T follicular helper cell (primary cell): ENCODE data around the gene MLN.

ENCODE experiments used
- DNase-seq: peaks from one replicate; pipeline ENCODE4 v3.0.0-alpha.2; 2020; ENCODE audit warnings: low read depth

Gene MLN

GRCh38 chr6:33813990-33814985, 10.5 kb upstream of the MLN start:
- no peak for DNase-seq

GRCh38 chr6:33813246-33813904, 9.6 kb upstream of the MLN start:
- no peak for DNase-seq

GRCh38 chr6:33812669-33813068, 8.9 kb upstream of the MLN start:
- DNase-seq, result no peak

GRCh38 chr6:33809594-33809993, 5.8 kb upstream of the MLN start:
- DNase-seq, result no peak

- no peak for DNase-seq
Measured at GRCh38 chr6:33808641-33809180, 4.9 kb upstream of the MLN start.

- no peak for DNase-seq
Measured at GRCh38 chr6:33807606-33808005, 3.8 kb upstream of the MLN start.

GRCh38 chr6:33806841-33807240, 3.0 kb upstream of the MLN start:
- DNase-seq, result no peak

- no peak for DNase-seq
Measured at GRCh38 chr6:33802186-33802958, 1.4 kb downstream of the MLN start.

- DNase-seq, result no peak
Measured at GRCh38 chr6:33801611-33802010, 2.2 kb downstream of the MLN start.

- DNase-seq, result no peak
Measured at GRCh38 chr6:33800248-33800969, 3.4 kb downstream of the MLN start.

GRCh38 chr6:33799454-33800113, 4.2 kb downstream of the MLN start:
- DNase-seq, result no peak

- DNase-seq, result no peak
Measured at GRCh38 chr6:33798343-33798848, 5.4 kb downstream of the MLN start.

- DNase-seq, result no peak
Measured at GRCh38 chr6:33797626-33798342, 6.0 kb downstream of the MLN start.

GRCh38 chr6:33794910-33795623, 8.7 kb downstream of the MLN start:
- no peak for DNase-seq

GRCh38 chr6:33792981-33793380, 10.8 kb downstream of the MLN start:
- DNase-seq, result no peak

GRCh38 chr6:33791620-33792019, 12.2 kb downstream of the MLN start:
- no peak for DNase-seq

GRCh38 chr6:33790910-33791309, 12.9 kb downstream of the MLN start:
- DNase-seq, result no peak

GRCh38 chr6:33790379-33790778, 13.4 kb downstream of the MLN start:
- DNase-seq, result no peak

- no peak for DNase-seq
Measured at GRCh38 chr6:33789550-33789895, 14.3 kb downstream of the MLN start.
